K562 (cell line): Measurements from ENCODE around the gene NUP214. TPM values are rescaled to one million over a fixed set of nuclear protein-coding genes. Genes with fewer than 3 reads are reported as not detected.

ENCODE experiments used
- ATAC-seq: fragments of 200-7000 bp; cut with Tn5 transposase; 3 replicates; pipeline ENCODE4 v1.9.1; 2020; ENCODE audit warnings: moderate library complexity
- BruUV-seq: library from RNA; stranded (reverse); fragments of 400-500 nt; replicated peaks from 2 replicates; lab custom pipeline; 2021; lab: Mats Ljungman, UMichigan
- CTCF ChIA-PET: fragments of 300-600 bp; formaldehyde crosslinking; extraction: SDS; loops from one replicate; lab custom pipeline; 2021; ENCODE audit warnings: low intra/inter-chr PET ratio; lab: Yijun Ruan, JAX
- POLR2A ChIA-PET: fragments of 300-600, 350-650 bp; sonication (Branson Sonifier 250); formaldehyde crosslinking; extraction: SDS; loops from one replicate; lab custom pipeline; 2021; ENCODE audit warnings: antibody characterized with exemption, inconsistent platforms; lab: Yijun Ruan, JAX
- DNase-seq, 4 experiments: peaks; one replicate each; pipeline versions ENCODE4 v3.0.0 to v3.0.0-alpha.2; 2011 to 2018; ENCODE audit warnings: low spot score in 3 of 4, mixed read lengths in 3 of 4; ENCODE audit errors: extremely low read depth in 1 of 4
- FAIRE-seq: peaks from 2 replicates; lab custom pipeline; 2011; peaks lifted over from hg19 to GRCh38; lab: Jason Lieb, UNC
- H2AFZ ChIP-seq: 2 replicates; pipeline ENCODE4 v1.6.0; 2011; ENCODE audit warnings: low read depth, low read length, control low read depth, inconsistent platforms
- H3K27ac ChIP-seq: fragments of 200-600 bp; 3 replicates; pipeline ENCODE4 v1.8.0; 2011; ENCODE audit warnings: low read depth, mild to moderate bottlenecking, control low read depth, inconsistent platforms, low read length, moderate library complexity, mixed read lengths; ENCODE audit errors: extremely low read depth
- H3K27me3 ChIP-seq, 2 experiments: fragments of 300-600 bp in 1 of 2; 2 replicates in 1 of 2; 3 replicates in 1 of 2; pipeline versions ENCODE4 v1.6.0 to v1.8.0; 2011; ENCODE audit warnings: inconsistent platforms in 2 of 2, low read length in 2 of 2, mild to moderate bottlenecking in 1 of 2, mixed read lengths in 1 of 2, moderate library complexity in 1 of 2; ENCODE audit not compliant: control insufficient read depth in 2 of 2, insufficient read depth in 2 of 2
- H3K36me3 ChIP-seq: fragments of 300-600 bp; 3 replicates; pipeline ENCODE4 v1.8.0; 2011; ENCODE audit warnings: mild to moderate bottlenecking, low read length, inconsistent platforms; ENCODE audit not compliant: control insufficient read depth, insufficient read depth
- H3K4me1 ChIP-seq, 2 experiments: fragments of 200-600 bp in 1 of 2; replicated peaks in 1 of 2; 2 replicates in 1 of 2; 3 replicates in 1 of 2; pipeline versions ENCODE4 v1.5.1 to v1.8.0; 2011; ENCODE audit warnings: inconsistent platforms in 2 of 2, low read length in 2 of 2, mild to moderate bottlenecking in 1 of 2, mixed read lengths in 1 of 2, moderate library complexity in 1 of 2; ENCODE audit not compliant: control insufficient read depth in 2 of 2, insufficient read depth in 2 of 2
- H3K4me2 ChIP-seq: 2 replicates; pipeline ENCODE4 v1.6.1; 2011; ENCODE audit warnings: low read length, control low read depth, inconsistent platforms, mixed read lengths; ENCODE audit not compliant: insufficient read depth
- H3K4me3 ChIP-seq: fragments of 200-600 bp; sonication (generic), shearing (Covaris generic); 2 replicates; pipeline ENCODE4 v1.5.1; 2016; ENCODE audit warnings: control low read depth, inconsistent platforms
- H3K79me2 ChIP-seq: fragments of 200-600 bp; 3 replicates; pipeline ENCODE4 v1.8.0; 2011; ENCODE audit warnings: low read length, inconsistent platforms; ENCODE audit not compliant: control insufficient read depth, insufficient read depth
- H3K9ac ChIP-seq, 2 experiments: 2 replicates each; pipeline versions ENCODE4 v1.6.0 to v1.6.1; 2011; ENCODE audit warnings: low read depth in 2 of 2, low read length in 2 of 2, control low read depth in 1 of 2, inconsistent platforms in 1 of 2, mild to moderate bottlenecking in 1 of 2, mixed read lengths in 1 of 2; ENCODE audit not compliant: insufficient read depth in 1 of 2
- H3K9me1 ChIP-seq: one replicate; pipeline ENCODE4 v1.6.0; 2011; ENCODE audit warnings: inconsistent platforms, mild to moderate bottlenecking, low read length, moderate library complexity; ENCODE audit not compliant: control insufficient read depth, insufficient read depth
- H3K9me3 ChIP-seq: replicated peaks from 2 replicates; pipeline ENCODE4 v1.5.1; 2011; ENCODE audit warnings: low read depth, low read length, inconsistent platforms; ENCODE audit not compliant: control insufficient read depth, insufficient read depth
- H4K20me1 ChIP-seq: replicated peaks from 2 replicates; pipeline ENCODE4 v1.6.1; 2011; ENCODE audit warnings: low read length, inconsistent platforms, mixed read lengths; ENCODE audit not compliant: control insufficient read depth, insufficient read depth
- ZNF695 ChIP-seq: fragments of 450-650 bp; formaldehyde crosslinking; IDR thresholded peaks from 2 replicates; pipeline ENCODE4 v1.4.0; 2020; ENCODE audit warnings: mild to moderate bottlenecking, moderate library complexity
- WGBS: fragments of 100-300 bp; shearing (Covaris generic); methylation state at CpG from one replicate; pipeline ENCODE4 v1.1.6; 2016; ENCODE audit warnings: low coverage, mixed read lengths; ENCODE audit not compliant: insufficient coverage; ENCODE audit errors: missing lambda C conversion rate; 5-methylcytosine and 5-hydroxymethylcytosine counted together
- in situ Hi-C: fragments of 300-500 bp; cut with MboI; formaldehyde crosslinking; loops from 4 replicates; pipeline ENCODE4 v1.15.0; 2018; ENCODE audit warnings: inconsistent platforms, mixed read lengths
- intact Hi-C: fragments of 100-400 bp; cut with micrococcal nuclease; formaldehyde crosslinking; loops from 2 replicates; pipeline ENCODE4 v1.14.2; 2022
- polyA plus RNA-seq, 8 experiments: library from polyadenylated mRNA; depleted of rRNA in 4 of 8; stranded (reverse) in 5 of 8; unstranded in 3 of 8; fragments of >200 nt; fragmentation: Nextera tagmentation in 2 of 8; fragmentation: Illumina TruSeq in 1 of 8; extraction: Ambion mirVana in 2 of 8; extraction: Trizol in 1 of 8; gene quantifications; 2 replicates each; pipeline versions ENCODE4 v1.2.1 to v1.2.3, GENCODE V29; 2011 to 2014; ENCODE audit warnings: inconsistent platforms in 1 of 8, missing spikeins in 1 of 8
- total RNA-seq, 7 experiments: library from RNA; depleted of rRNA in 6 of 7; stranded (reverse); fragments of >200 nt in 6 of 7; fragmentation: Illumina TruSeq in 2 of 7; extraction: Trizol in 2 of 7; gene quantifications; 2 replicates each; pipeline versions ENCODE4 v1.2.1 to v1.2.3, GENCODE V29; 2011 to 2021; ENCODE audit warnings: low replicate concordance in 1 of 7
- TF ChIP-seq, protein P1 (sequence below): fragments of 450-650 bp; IDR thresholded peaks from 2 replicates; pipeline ENCODE4 v1.6.1; 2016
- TF ChIP-seq, protein P2 (sequence below): fragments of 250-450 bp; sonication (Bioruptor Pico); IDR thresholded peaks from 2 replicates; pipeline ENCODE4 v1.8.0; 2022; ENCODE audit warnings: inconsistent platforms

NUP214 gene
- total and polyA plus RNA-seq, 9 of the 15 experiments (the other 6 are each of a cell fraction or from before 2014, with no cell fraction given), result 56.9 to 332 (median 97.1) TPM

DNA sequence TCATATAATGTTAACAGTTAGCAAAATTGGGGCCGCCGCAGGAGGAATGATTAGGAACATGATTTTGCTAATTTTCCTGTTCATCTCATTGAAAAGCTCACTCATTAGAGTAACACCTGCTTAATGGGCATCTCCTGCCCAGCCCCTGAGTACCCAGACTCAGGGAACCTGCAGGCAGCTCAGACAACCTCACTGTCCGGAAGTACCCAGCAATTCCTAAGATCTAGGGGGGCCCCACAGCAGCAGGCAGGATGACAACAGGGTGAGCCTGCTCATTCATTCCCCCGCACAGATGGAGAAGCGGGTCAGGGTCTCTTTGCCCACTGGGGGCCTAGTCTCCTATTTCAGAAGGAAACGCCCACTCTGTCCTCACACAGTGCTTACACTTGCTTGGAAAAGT, 138.3 kb downstream of the NUP214 start:
- H3K4me1 ChIP-seq, result peaks cover 0 to 50% of the 10 kb centered on the region in 2 experiments; a peak in 3 of 5 replicates
- no TSS peak for BruUV-seq
- in situ Hi-C loops, result no loop called here
- ChIA-PET POLR2A (interaction anchor here (0.6 to 14.6 kb wide), 9 partner anchors 10 to 309 kb away, joined by 3 to 338 read pairs (median 5); partner anchors contain the start of gene FAM78A), CTCF (no interaction called here)
- H3K9ac ChIP-seq, result 0 out of 4 replicates have a peak overlapping the region, but pooled peaks of 1 of the 2 experiments have one; percentile 0
- peaks cover 52% of the 10 kb centered on the region for H3K79me2 ChIP-seq
- no peak for ATAC-seq
- FAIRE-seq, result no peak
- H3K9me3 ChIP-seq, result no peaks in the 10 kb centered on the region
- TF ChIP-seq, protein P1, sequence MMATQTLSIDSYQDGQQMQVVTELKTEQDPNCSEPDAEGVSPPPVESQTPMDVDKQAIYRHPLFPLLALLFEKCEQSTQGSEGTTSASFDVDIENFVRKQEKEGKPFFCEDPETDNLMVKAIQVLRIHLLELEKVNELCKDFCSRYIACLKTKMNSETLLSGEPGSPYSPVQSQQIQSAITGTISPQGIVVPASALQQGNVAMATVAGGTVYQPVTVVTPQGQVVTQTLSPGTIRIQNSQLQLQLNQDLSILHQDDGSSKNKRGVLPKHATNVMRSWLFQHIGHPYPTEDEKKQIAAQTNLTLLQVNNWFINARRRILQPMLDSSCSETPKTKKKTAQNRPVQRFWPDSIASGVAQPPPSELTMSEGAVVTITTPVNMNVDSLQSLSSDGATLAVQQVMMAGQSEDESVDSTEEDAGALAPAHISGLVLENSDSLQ, result no peak
- TF ChIP-seq, protein P2, sequence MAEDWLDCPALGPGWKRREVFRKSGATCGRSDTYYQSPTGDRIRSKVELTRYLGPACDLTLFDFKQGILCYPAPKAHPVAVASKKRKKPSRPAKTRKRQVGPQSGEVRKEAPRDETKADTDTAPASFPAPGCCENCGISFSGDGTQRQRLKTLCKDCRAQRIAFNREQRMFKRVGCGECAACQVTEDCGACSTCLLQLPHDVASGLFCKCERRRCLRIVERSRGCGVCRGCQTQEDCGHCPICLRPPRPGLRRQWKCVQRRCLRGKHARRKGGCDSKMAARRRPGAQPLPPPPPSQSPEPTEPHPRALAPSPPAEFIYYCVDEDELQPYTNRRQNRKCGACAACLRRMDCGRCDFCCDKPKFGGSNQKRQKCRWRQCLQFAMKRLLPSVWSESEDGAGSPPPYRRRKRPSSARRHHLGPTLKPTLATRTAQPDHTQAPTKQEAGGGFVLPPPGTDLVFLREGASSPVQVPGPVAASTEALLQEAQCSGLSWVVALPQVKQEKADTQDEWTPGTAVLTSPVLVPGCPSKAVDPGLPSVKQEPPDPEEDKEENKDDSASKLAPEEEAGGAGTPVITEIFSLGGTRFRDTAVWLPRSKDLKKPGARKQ (CRISPR knock-in tag), result no peak
- TF ChIP-seq ZNF695 (CRISPR knock-in tag), result no peak
- H3K36me3 ChIP-seq, result peaks cover 85% of the 10 kb centered on the region
- peaks cover 0 to 7% of the 10 kb centered on the region in 2 experiments; a peak in 2 of 5 replicates for H3K27me3 ChIP-seq
- peak in 3 of 4 experiments; percentile 44 to 60 (median 57) for DNase-seq
- H3K4me3 ChIP-seq, result no peak overlapping the region
- no peak overlapping the region for H3K4me2 ChIP-seq
- H3K9me1 ChIP-seq, result peaks cover 17% of the 10 kb centered on the region
- H3K27ac ChIP-seq, result no peak overlapping the region
- 78% methylated on average over 6 of the region's 6 CpGs for WGBS
- intact Hi-C loops, result no loop called here
- no peak overlapping the region for H2AFZ ChIP-seq
- peaks cover 25% of the 10 kb centered on the region for H4K20me1 ChIP-seq
